CD4-positive, alpha-beta memory T cell (primary cell): ENCODE measurements around the gene CXCR5. TPM values are rescaled to one million over a fixed set of nuclear protein-coding genes. Genes with fewer than 3 reads are reported as not detected.
A peak's percentile ranks its signal among the peaks of the same experiment; 100 is the strongest.

ENCODE experiments used
- CTCF ChIA-PET: fragments of 350-600 bp; sonication (Branson Sonifier 250); formaldehyde crosslinking; loops from one replicate; lab custom pipeline; 2021; ENCODE audit warnings: inconsistent platforms; ENCODE audit not compliant: partially characterized antibody; lab: Charles Lee
- POLR2A ChIA-PET: fragments of 350-600 bp; sonication (Branson Sonifier 250); formaldehyde crosslinking; loops from one replicate; lab custom pipeline; 2021; ENCODE audit not compliant: partially characterized antibody; lab: Charles Lee
- DNase-seq, 5 donors: peaks; one replicate each; pipeline versions ENCODE4 v3.0.0 to v3.0.0-alpha.2; 2020 to 2022; ENCODE audit warnings: mixed read lengths in 1 of 5
- H3K27ac ChIP-seq: one replicate; pipeline ENCODE4 v1.7.0; 2013; ENCODE audit warnings: low read depth, low read length
- H3K27me3 ChIP-seq: 2 replicates; pipeline ENCODE4 v1.7.0; 2013; ENCODE audit warnings: mild to moderate bottlenecking, low read length, moderate library complexity; ENCODE audit not compliant: insufficient read depth
- H3K36me3 ChIP-seq: 2 replicates; pipeline ENCODE4 v1.7.0; 2013; ENCODE audit warnings: mild to moderate bottlenecking, low read length, moderate library complexity; ENCODE audit not compliant: insufficient read depth
- H3K4me1 ChIP-seq: 2 replicates; pipeline ENCODE4 v1.7.0; 2013; ENCODE audit warnings: mild to moderate bottlenecking, low read length, moderate library complexity; ENCODE audit not compliant: insufficient read depth
- H3K4me3 ChIP-seq, 2 donors: one replicate each; pipeline ENCODE4 v1.7.0; 2013; ENCODE audit warnings: low read length in 2 of 2, mild to moderate bottlenecking in 1 of 2
- H3K9me3 ChIP-seq, 2 donors: one replicate each; pipeline ENCODE4 v1.7.0; 2013; ENCODE audit warnings: low read length in 2 of 2, control low read depth in 1 of 2; ENCODE audit not compliant: control insufficient read depth in 1 of 2
- H3K27ac Mint-ChIP-seq, 7 donors: one replicate each; pipeline ENCODE4 v1.8.0; 2020 to 2021; ENCODE audit warnings: mixed read lengths in 7 of 7, mild to moderate bottlenecking in 6 of 7, inconsistent platforms in 3 of 7, moderate library complexity in 3 of 7
- H3K27me3 Mint-ChIP-seq, 2 donors: one replicate each; pipeline ENCODE4 v1.8.0; 2020 to 2021; ENCODE audit warnings: mixed read lengths in 2 of 2
- H3K36me3 Mint-ChIP-seq, 2 donors: one replicate each; pipeline ENCODE4 v1.8.0; 2020 to 2021; ENCODE audit warnings: mixed read lengths in 2 of 2, inconsistent platforms in 1 of 2, mild to moderate bottlenecking in 1 of 2
- H3K4me1 Mint-ChIP-seq, 4 donors: one replicate each; pipeline ENCODE4 v1.8.0; 2020 to 2021; ENCODE audit warnings: mixed read lengths in 4 of 4, mild to moderate bottlenecking in 1 of 4
- H3K4me3 Mint-ChIP-seq, 8 donors: one replicate each; pipeline ENCODE4 v1.8.0; 2020 to 2021; ENCODE audit warnings: mixed read lengths in 8 of 8, mild to moderate bottlenecking in 7 of 8, moderate library complexity in 6 of 8, inconsistent platforms in 3 of 8
- H3K9me3 Mint-ChIP-seq, 8 donors: one replicate each; pipeline ENCODE4 v1.8.0; 2020 to 2021; ENCODE audit warnings: mixed read lengths in 8 of 8, mild to moderate bottlenecking in 5 of 8, inconsistent platforms in 3 of 8, moderate library complexity in 1 of 8
- intact Hi-C: fragments of 100-400 bp; cut with micrococcal nuclease; formaldehyde crosslinking; loops from one replicate; pipeline ENCODE4 v1.15.1; 2023
- polyA plus RNA-seq, 2 donors: library from polyadenylated mRNA; unstranded; fragments of 300-500 nt; fragmentation: Illumina TruSeq; gene quantifications; one replicate each; pipeline ENCODE4 v1.2.3, GENCODE V29; 2021
- total RNA-seq, 2 experiments: library from RNA; stranded (reverse); gene quantifications; one replicate each; pipeline ENCODE4 v1.2.3, GENCODE V29; 2021

Gene CXCR5
- total and polyA plus RNA-seq, 4 experiments from 2014 or later, result 7.9 to 21.5 (median 19.6) TPM

GRCh38 chr11:118888398-118888797, 4.7 kb downstream of the CXCR5 start:
- Mint-ChIP-seq H3K36me3 (peaks cover 5 to 10% of the 10 kb centered on the region in 2 donors), H3K4me1 (peaks cover 51 to 92% (median 66%) of the 10 kb centered on the region in 4 donors), H3K9me3 (peaks cover 0 to 4% (median 0%) of the 10 kb centered on the region in 8 donors), H3K4me3 (peak overlapping the region; percentile 57 to 91 (median 81)), H3K27ac (peak overlapping the region; percentile 60 to 94 (median 90)), H3K27me3 (no peaks in the 10 kb centered on the region)
- Histone ChIP-seq H3K4me3 (no peak overlapping the region), H3K27ac (peak overlapping the region; percentile 12), H3K4me1 (peaks cover 76% of the 10 kb centered on the region), H3K27me3 (no peaks in the 10 kb centered on the region), H3K36me3 (no peaks in the 10 kb centered on the region), H3K9me3 (no peaks in the 10 kb centered on the region)
- CTCF ChIA-PET, result interaction anchor here (0.9 kb wide), 1 partner anchor 18 kb away, joined by 3 read pairs; no protein-coding TSS in a partner anchor
- POLR2A ChIA-PET, result no interaction called here
- DNase-seq, result no peak
- intact Hi-C loops, result no loop called here

- ChIA-PET CTCF (no interaction called here), POLR2A (no interaction called here)
- no peak overlapping the region for H3K27ac ChIP-seq
- H3K36me3 ChIP-seq, result peaks cover 11% of the 10 kb centered on the region
- peak overlapping the region in 7 of 8 donors; percentile 36 to 91 (median 48) for H3K4me3 Mint-ChIP-seq
- H3K4me3 ChIP-seq, result no peak overlapping the region
- peaks cover 80% of the 10 kb centered on the region for H3K4me1 ChIP-seq
- H3K27me3 ChIP-seq, result no peaks in the 10 kb centered on the region
- intact Hi-C loops, result no loop called here
- H3K27me3 Mint-ChIP-seq, result no peaks in the 10 kb centered on the region
- H3K9me3 ChIP-seq, result no peaks in the 10 kb centered on the region
- H3K9me3 Mint-ChIP-seq, result peaks cover 0 to 4% (median 0%) of the 10 kb centered on the region in 8 donors
- H3K36me3 Mint-ChIP-seq, result peaks cover 5 to 20% of the 10 kb centered on the region in 2 donors
- peak in 1 of 5 donors; percentile 9 for DNase-seq
- peaks cover 60 to 94% (median 70%) of the 10 kb centered on the region in 4 donors for H3K4me1 Mint-ChIP-seq
- H3K27ac Mint-ChIP-seq, result peak overlapping the region; percentile 56 to 85 (median 75)
Measured at GRCh38 chr11:118889797-118890196, 6.1 kb downstream of the CXCR5 start.

DNA sequence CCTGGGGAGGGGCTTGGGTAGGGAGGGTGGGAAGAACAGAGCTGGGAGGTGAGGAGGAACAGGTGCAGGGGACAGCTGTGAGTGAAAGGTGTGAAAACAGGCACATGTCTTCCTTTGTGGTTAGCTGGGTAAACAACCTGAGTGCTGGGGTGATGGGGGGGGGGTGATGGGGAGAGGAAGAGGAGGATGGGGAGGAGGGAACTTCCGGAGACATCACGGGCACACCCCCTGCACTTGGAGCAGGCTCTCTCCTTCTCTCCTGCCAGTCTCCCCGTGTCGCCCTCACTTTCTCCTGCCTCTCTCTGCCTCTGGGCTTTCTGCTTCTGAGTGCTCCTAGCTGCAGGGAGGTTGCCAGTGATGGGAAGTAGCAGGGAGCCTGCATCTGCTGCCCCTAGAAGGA, 8.8 kb downstream of the CXCR5 start:
- Mint-ChIP-seq H3K36me3 (peaks cover 8 to 39% of the 10 kb centered on the region in 2 donors), H3K27ac (peak overlapping the region; percentile 88 to 98 (median 95)), H3K4me3 (peak overlapping the region; percentile 43 to 88 (median 79))

DNA sequence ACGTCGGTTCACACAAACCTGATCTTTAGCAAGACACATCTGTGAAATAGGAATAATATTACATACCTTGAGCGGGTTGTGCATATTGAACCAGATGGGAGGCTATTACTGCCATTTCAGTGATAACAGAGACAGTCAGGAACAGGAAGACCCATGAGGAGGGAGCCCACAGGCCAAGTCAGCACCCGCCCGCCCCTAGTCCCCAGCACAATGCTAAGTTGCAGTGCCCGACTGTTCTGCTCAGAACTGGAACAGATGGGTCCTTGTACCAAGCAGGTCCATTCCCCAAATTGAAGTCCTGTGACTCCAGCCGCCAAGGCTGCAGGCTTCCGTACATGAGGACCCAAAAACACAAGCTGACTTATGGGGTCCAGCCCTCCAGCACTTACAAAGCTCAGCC, 9.3 kb downstream of the CXCR5 start:
- peaks cover 10 to 43% of the 10 kb centered on the region in 2 donors for H3K36me3 Mint-ChIP-seq
- H3K27ac Mint-ChIP-seq, result peak overlapping the region; percentile 88 to 98 (median 95)
- H3K4me1 ChIP-seq, result peaks cover 100% of the 10 kb centered on the region
- H3K36me3 ChIP-seq, result peaks cover 17% of the 10 kb centered on the region
- peak overlapping the region in 1 of 2 donors; percentile 38 for H3K4me3 ChIP-seq
- no peaks in the 10 kb centered on the region for H3K27me3 Mint-ChIP-seq
- POLR2A ChIA-PET, result interaction anchor here (0.8 to 7.3 kb wide), 9 partner anchors 9 to 293 kb away, joined by 3 to 398 read pairs (median 5); partner anchors contain the start of gene CXCR5
- CTCF ChIA-PET, result interaction anchor here (0.8 to 6.4 kb wide), 7 partner anchors 9 to 203 kb away, joined by 3 to 118 read pairs (median 5); partner anchors contain the start of genes CXCR5 and DDX6
- peaks cover 78 to 100% (median 91%) of the 10 kb centered on the region in 4 donors for H3K4me1 Mint-ChIP-seq
- peak in 1 of 5 donors; percentile 52 for DNase-seq
- intact Hi-C loops, result loop anchor here (1.0 to 2.0 kb wide), 5 partner anchors 17 to 103 kb away; no protein-coding TSS in a partner anchor
- no peaks in the 10 kb centered on the region for H3K27me3 ChIP-seq
- no peaks in the 10 kb centered on the region for H3K9me3 ChIP-seq
- H3K4me3 Mint-ChIP-seq, result peak overlapping the region; percentile 43 to 88 (median 79)
- peak overlapping the region; percentile 84 for H3K27ac ChIP-seq
- peaks cover 0 to 4% (median 0%) of the 10 kb centered on the region in 8 donors for H3K9me3 Mint-ChIP-seq

More for the DNA sequence above, 8.8 kb downstream of the CXCR5 start:
- Histone ChIP-seq H3K27ac (peak overlapping the region; percentile 84), H3K4me3 (peak overlapping the region in 1 of 2 donors; percentile 38), H3K36me3 (peaks cover 17% of the 10 kb centered on the region), H3K9me3 (no peaks in the 10 kb centered on the region), H3K4me1 (peaks cover 100% of the 10 kb centered on the region), H3K27me3 (no peaks in the 10 kb centered on the region)
- H3K4me1 Mint-ChIP-seq, result peaks cover 76 to 100% (median 89%) of the 10 kb centered on the region in 4 donors
- DNase-seq, result peak; percentile 71 to 82 (median 78)
- ChIA-PET CTCF (interaction anchor here (0.8 to 6.4 kb wide), 8 partner anchors 9 to 203 kb away, joined by 3 to 118 read pairs (median 4); partner anchors contain the start of genes CXCR5 and DDX6), POLR2A (interaction anchor here (1.1 to 7.3 kb wide), 9 partner anchors 9 to 292 kb away, joined by 3 to 398 read pairs (median 5); partner anchors contain the start of gene CXCR5)
- no peaks in the 10 kb centered on the region for H3K27me3 Mint-ChIP-seq
- intact Hi-C loops, result loop anchor here (1.0 to 2.0 kb wide), 5 partner anchors 16 to 102 kb away; no protein-coding TSS in a partner anchor
- H3K9me3 Mint-ChIP-seq, result peaks cover 0 to 4% (median 0%) of the 10 kb centered on the region in 8 donors

GRCh38 chr11:118893662-118894061, 10.0 kb downstream of the CXCR5 start:
- peak in 1 of 5 donors; percentile 25 for DNase-seq
- Histone ChIP-seq H3K27ac (peak overlapping the region; percentile 84), H3K4me1 (peaks cover 93% of the 10 kb centered on the region), H3K36me3 (peaks cover 17% of the 10 kb centered on the region), H3K9me3 (no peaks in the 10 kb centered on the region), H3K27me3 (no peaks in the 10 kb centered on the region), H3K4me3 (no peak overlapping the region)
- Mint-ChIP-seq H3K27me3 (no peaks in the 10 kb centered on the region), H3K27ac (peak overlapping the region; percentile 93 to 98 (median 97)), H3K36me3 (peaks cover 10 to 48% of the 10 kb centered on the region in 2 donors), H3K9me3 (peaks cover 0 to 4% (median 0%) of the 10 kb centered on the region in 8 donors), H3K4me1 (peaks cover 73 to 96% (median 86%) of the 10 kb centered on the region in 4 donors), H3K4me3 (peak overlapping the region in 7 of 8 donors; percentile 47 to 88 (median 78))
- POLR2A ChIA-PET, result interaction anchor here (0.8 to 7.3 kb wide), 8 partner anchors 9 to 200 kb away, joined by 3 to 398 read pairs (median 5); partner anchors contain the start of gene CXCR5
- CTCF ChIA-PET, result interaction anchor here (0.8 to 6.4 kb wide), 9 partner anchors 10 to 204 kb away, joined by 3 to 118 read pairs (median 7); partner anchors contain the start of genes CXCR5 and DDX6
- intact Hi-C loops, result loop anchor here (2.0 kb wide), 1 partner anchor 53 kb away; no protein-coding TSS in a partner anchor

- ChIA-PET POLR2A (interaction anchor here (0.9 to 7.3 kb wide), 8 partner anchors 20 to 1750 kb away, joined by 3 to 398 read pairs (median 6); partner anchors contain the start of gene PAFAH1B2), CTCF (interaction anchor here (0.8 to 6.4 kb wide), 13 partner anchors 11 to 205 kb away, joined by 3 to 118 read pairs (median 15); partner anchors contain the start of genes CXCR5 and DDX6)
- no peaks in the 10 kb centered on the region for H3K9me3 Mint-ChIP-seq
- peak overlapping the region; percentile 93 to 98 (median 97) for H3K27ac Mint-ChIP-seq
- H3K27me3 Mint-ChIP-seq, result no peaks in the 10 kb centered on the region
- no peaks in the 10 kb centered on the region for H3K27me3 ChIP-seq
- H3K27ac ChIP-seq, result peak overlapping the region; percentile 84
- peak overlapping the region in 7 of 8 donors; percentile 23 to 88 (median 76) for H3K4me3 Mint-ChIP-seq
- intact Hi-C loops, result no loop called here
- H3K4me1 Mint-ChIP-seq, result peaks cover 69 to 91% (median 81%) of the 10 kb centered on the region in 4 donors
- peaks cover 10 to 51% of the 10 kb centered on the region in 2 donors for H3K36me3 Mint-ChIP-seq
- H3K9me3 ChIP-seq, result no peaks in the 10 kb centered on the region
- H3K36me3 ChIP-seq, result peaks cover 22% of the 10 kb centered on the region
- H3K4me3 ChIP-seq, result no peak overlapping the region
- peaks cover 88% of the 10 kb centered on the region for H3K4me1 ChIP-seq
- DNase-seq, result peak in 1 of 5 donors; percentile 38
Measured at GRCh38 chr11:118894192-118894591, 10.5 kb downstream of the CXCR5 start.
